Thoracic aorta endothelial cell (primary cell): Measurements from ENCODE around the gene BMPER. TPM values are rescaled to one million over a fixed set of nuclear protein-coding genes. Genes with fewer than 3 reads are reported as not detected.

Experiments used
- total RNA-seq: library from RNA; depleted of rRNA; stranded (reverse); fragments of >200 nt; gene quantifications from 2 replicates; pipeline ENCODE4 v1.2.3, GENCODE V29; 2012

BMPER gene
- total RNA-seq: 0.50 and 3.7 TPM in 2 replicates

DNA sequence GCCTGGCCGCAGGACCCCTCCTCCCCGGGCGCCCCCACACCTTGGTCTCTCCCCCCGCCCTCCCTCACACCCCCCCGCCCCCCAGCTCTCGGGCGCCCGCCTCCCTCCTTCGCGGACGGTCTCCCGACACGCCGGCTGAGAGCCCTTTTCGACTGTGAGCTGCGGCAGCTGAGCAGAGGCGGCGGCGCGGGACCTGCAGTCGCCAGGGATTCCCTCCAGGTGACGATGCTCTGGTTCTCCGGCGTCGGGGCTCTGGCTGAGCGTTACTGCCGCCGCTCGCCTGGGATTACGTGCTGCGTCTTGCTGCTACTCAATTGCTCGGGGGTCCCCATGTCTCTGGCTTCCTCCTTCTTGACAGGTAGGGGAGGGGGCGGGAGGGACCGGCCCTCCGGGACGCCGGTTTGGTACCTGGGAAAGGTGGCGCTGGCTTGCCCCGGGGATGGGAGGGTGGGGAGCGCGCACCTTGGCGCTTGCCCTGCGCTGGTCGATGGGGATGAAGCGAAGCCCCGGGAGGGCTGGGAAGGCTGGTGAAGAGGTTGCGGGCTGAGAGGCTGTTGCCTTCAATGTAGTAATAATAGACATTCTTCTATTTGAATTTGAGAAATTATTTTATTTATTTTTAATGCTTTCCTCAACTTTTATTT, at the start of gene BMPER:
BMPER (plus strand) TSS at position 151 of the 644 bp plus-strand sequence; CDS start at position 226, 75 bp downstream.

